GM11168 (cell line): Measurements from ENCODE around the gene CSTPP1.
"Not testable (repeated sequence)": the region's sequence is repeated elsewhere in the genome, so short reads cannot be mapped to it uniquely, and the experiment has no call there.

Experiments
- in situ Hi-C: fragments of 300-500 bp; cut with MboI; formaldehyde crosslinking; loops from one replicate; pipeline ENCODE4 v1.12.0; 2022; ENCODE audit warnings: low sequenced_read_pairs; ENCODE audit not compliant: unreplicated experiment

The CSTPP1 gene

GRCh38 chr11:46984548-46984947, 48.0 kb downstream of the CSTPP1 start:
- in situ Hi-C loops = no loop called here

DNA sequence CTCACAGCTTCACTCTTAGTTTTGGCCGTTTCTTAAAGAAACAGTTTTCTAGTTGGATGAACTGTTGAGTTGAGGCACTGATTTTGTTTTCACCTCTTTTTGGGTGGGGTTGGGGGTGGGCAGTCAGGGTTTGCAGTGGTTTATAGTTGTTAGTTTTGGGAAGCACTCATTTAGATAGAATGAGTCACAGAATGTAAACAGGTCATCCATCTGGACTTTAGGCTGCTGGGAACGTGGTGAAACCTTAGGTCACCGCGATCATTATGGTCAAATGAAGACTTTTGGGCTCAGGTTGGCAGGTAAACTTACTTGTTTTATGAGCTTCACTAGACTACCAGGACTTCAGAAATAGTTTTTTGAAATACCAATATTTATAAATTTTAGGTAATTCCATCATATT, 48.4 kb downstream of the CSTPP1 start:
- in situ Hi-C loops = no loop called here

DNA sequence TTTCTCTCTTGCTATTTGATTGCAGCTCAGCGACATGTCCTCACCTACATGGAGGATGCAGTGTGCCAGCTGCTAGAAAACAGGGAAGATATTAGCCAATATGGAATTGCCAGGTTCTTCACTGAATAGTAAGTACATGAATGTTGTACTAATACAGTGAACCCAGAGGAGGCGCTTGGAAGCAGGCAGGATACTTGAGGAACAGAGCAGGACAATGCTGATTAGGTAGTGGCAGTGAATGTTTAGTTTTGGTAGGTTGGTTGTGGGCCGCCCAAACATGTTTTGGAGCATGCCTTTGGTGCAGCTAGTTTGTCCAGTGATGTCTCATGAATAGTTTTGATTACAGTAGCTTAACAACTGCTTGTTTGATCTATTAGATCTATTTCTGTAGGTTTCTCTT, 50.6 kb downstream of the CSTPP1 start:
- in situ Hi-C loops = no loop called here

DNA sequence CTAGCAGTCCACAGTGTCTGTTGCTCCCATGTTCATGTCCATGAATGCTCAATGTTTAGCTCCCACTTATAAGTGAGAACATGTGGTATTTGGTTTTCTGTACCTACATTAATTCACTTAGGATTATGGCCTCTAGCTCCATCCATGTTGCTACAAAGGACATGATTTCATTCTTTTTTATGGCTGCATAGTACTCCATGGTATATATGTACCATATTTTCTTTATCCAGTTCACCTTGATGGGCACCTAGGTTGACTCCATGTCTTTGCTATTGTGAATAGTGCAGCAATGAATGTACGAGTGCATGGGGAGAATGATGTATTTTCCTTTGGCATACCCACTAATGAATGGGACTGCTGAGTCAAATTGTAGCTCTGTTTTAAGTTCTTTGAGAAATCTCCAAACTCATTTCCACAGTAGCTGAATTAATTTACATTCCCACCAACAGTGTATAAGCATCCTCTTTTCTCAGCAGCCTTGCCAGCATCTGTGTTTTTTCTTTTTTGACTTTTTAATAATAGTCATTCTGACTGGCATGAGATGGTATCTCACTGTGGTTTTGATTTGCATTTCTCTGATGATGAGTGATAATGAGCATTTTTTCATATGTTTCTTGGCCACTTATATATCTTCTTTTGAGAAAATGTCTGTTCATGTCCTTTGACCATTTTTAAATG, 53.4 kb downstream of the CSTPP1 start:
- in situ Hi-C loops = not testable (repeated sequence)

DNA sequence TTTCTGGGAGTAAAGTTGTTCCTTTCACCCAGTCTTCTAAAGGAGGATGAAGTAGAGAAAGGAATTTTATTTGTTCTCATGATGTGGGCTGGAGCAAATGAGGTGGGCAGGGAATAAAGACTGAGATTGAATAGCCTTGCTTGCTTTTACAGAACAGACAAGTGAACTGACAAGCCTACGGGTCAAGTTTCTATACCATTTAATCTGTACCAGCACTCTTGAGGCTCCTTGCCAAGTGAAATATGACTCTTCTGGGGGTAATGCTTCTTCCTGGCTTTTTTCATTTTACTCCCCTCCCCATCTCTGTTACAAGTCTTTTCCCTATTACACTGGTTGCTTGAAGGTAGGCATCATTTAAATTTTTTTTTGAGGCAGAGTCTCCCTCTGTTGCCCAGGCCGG, 54.8 kb downstream of the CSTPP1 start:
- in situ Hi-C loops = no loop called here

GRCh38 chr11:46992386-46992785, 55.8 kb downstream of the CSTPP1 start:
- in situ Hi-C loops = not testable (repeated sequence)

DNA sequence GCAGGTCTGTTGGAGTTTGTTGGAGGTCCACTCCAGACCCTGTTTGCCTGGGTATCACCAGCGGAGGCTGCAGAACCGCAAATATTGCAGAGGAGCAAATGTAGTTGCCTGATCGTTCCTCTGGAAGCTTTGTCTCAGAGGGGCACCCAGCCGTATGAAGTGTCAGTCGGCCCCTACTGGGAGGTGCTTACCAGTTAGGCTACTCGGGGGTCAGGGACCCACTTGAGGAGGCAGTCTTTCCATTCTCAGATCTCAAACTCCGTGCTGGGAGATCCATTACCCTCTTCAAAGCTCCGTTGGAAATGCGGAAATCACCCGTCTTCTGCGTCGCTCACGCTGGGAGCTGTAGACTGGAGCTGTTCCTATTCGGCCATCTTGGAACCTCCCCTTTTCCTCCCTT, 61.2 kb downstream of the CSTPP1 start:
- in situ Hi-C loops = not testable (repeated sequence)

GRCh38 chr11:46999217-46999616, 62.7 kb downstream of the CSTPP1 start:
- in situ Hi-C loops = no loop called here

GRCh38 chr11:47000033-47000432, 63.5 kb downstream of the CSTPP1 start:
- in situ Hi-C loops = no loop called here

DNA sequence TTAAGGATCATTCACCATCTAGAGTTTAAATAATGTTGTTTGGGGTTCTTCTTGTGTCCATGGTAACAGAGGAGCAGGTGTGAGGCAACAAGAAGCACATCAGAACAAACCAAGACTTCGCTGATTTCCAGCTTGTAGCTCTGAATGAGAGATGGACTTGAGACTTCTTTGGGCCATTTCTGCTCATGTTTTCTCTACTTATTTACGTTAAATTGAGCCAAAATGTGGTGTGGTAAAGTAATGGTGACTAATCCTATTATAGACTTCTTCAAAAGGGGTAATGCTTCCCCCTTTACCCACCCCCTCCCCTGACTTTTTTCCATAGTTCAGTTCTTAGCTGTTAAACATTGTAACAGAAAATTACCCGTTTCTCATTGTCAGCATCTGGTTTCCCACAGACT, 65.2 kb downstream of the CSTPP1 start:
- in situ Hi-C loops = no loop called here

DNA sequence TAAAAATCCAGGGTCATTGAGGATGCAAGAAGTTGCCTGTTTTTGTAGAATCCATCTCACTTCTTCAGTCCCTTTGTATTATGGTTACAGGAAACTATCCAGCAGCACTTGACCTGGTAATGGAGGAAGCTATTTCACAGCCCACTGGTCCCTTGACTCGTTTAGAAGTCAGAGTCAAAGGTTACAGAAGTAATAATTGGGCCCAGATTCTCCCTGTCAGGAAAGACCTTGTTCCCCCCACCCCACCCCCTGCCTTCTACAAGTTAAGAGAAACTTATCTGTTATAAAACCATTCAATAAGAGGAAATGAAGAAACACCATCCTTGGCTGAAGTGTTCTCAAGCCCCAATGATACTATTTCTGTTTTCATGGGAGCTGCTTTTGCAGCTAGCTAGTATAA, 65.8 kb downstream of the CSTPP1 start:
- in situ Hi-C loops = no loop called here

GRCh38 chr11:47003180-47003877, 66.8 kb downstream of the CSTPP1 start:
- in situ Hi-C loops = no loop called here

DNA sequence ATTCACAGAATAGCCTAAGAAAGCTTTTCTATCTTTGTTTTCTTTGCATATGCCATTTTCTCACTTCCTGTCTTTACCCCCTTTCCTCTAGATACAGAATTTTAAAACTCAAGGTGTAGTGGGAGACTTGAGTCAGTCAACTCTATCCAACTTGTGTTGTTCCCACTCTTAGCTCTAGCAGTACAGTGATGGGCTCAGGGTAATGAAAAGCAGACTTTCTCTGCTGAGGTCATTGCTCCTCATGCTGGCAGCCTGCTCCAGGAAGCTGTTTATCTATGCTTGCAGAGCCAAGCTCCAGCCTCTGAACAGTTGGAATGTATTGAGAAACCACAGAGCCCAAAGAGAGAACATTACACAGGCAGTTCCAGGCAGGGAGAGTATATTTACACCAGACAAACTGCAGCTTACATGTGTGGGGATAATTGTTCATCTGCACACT, 68.1 kb downstream of the CSTPP1 start:
- in situ Hi-C loops = no loop called here

DNA sequence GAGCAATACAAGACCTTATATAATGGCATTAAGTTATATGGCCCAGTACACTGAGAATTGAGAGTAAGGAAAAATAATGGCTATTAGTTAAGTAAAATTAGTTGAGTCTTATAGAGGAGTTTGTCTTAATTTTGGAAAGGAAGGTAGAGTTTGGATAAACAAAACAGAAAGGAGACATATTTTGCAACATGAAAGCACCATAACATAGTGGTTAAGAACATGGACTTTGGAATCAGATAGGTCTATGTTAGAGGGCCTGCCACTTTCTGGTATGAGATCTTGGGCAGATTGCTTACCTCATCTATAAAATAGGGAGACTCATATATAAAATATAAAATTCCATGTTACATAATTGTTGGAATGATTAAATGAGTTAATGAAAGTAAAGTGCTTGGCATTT, 68.9 kb downstream of the CSTPP1 start:
- in situ Hi-C loops = no loop called here

- in situ Hi-C loops = no loop called here
These were observed 71.0 kb downstream of the CSTPP1 start for GRCh38 chr11:47007579-47007978.

DNA sequence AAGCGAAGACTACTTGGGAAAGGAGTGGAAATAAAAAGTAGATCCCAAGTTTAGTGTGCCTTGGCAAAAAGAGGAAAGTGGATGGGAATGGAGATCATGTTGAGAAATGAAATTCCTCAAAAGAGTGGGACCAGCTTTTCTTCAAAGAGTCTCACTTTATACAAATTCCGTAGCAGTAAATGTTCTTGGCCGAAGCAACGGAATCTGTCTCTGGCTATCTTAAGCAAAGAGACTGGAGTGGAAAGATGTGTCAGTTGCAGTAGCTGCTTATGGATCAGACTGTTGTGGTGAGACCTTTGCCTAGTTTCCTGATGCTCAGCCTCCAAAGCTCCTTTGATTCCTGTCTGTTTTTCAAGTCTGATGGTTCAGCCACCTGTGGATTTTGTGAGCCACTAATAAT, 73.6 kb downstream of the CSTPP1 start:
- in situ Hi-C loops = no loop called here

DNA sequence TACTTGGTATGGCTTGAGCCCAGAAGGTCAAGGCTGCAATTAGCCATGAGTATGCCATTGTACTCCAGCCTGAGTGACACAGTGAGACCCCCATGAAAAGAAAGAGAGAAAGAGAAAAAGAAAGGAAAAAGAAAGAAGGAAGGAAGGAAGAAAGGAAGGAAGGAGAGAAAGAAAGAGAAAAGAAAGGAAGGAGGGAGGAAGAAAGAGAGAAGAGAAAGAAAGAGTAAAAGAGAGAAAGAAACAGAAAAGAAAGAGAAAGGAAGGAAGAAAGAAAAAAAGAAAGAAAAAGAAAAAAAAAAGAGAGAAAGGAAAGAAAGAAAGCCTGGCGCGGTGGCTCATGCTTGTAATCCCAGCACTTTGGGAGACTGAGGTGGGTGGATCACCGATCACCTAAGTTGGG, 77.5 kb downstream of the CSTPP1 start:
- in situ Hi-C loops = no loop called here

DNA sequence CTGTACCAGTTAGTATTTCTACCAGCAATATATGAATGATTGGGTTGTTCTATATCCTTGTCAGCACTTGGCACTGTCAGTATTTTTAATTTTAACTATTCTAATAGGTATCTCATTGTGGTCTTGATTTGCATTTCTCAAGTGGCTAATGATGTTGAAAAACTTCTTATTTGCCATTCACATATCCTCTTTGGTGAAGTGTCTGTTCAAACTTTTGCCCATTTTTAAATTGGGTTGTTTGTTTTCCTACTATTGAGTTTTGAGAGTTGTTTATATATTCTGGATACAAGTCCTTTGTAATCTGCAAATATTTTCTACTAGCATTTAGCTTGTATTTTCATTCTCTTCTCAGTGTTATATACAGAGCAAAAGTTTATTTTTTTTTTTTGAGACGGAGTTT, 82.1 kb downstream of the CSTPP1 start:
- in situ Hi-C loops = no loop called here

GRCh38 chr11:47020793-47021526, 84.4 kb downstream of the CSTPP1 start:
- in situ Hi-C loops = no loop called here

DNA sequence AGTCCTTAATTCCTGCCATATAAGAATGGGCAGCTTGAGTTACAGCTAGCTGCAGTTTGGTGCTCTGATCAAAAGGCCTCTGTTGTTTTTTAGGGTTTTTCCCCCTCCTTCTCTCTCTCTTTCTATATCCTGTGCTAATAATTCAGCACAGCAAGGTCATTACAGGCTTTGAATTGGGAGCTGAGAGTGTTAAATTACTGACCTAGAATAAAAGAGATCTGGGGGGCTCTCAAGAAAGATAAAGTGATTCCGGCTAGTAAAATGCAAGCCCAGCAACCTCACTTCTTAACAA, 84.9 kb downstream of the CSTPP1 start:
- in situ Hi-C loops = no loop called here

GRCh38 chr11:47021965-47022364, 85.4 kb downstream of the CSTPP1 start:
- in situ Hi-C loops = no loop called here
